ENCODE results near the gene LGR5.

Gene LGR5

GRCh38 chr12:71440763-71441748, 1.5 kb downstream of the LGR5 start:
- H4K20me1 ChIP-seq (ENCODE audit: insufficient read depth, low read length) = no peaks in the 10 kb centered on the region
- H3K4me3 ChIP-seq (ENCODE audit: low read depth in 1 of 2, low read length in 2 of 2) = no peak overlapping the region
- no peaks in the 10 kb centered on the region for H3K36me3 ChIP-seq (ENCODE audit: insufficient read depth, low read length)
- H3K27ac ChIP-seq (ENCODE audit: low read length) = no peak overlapping the region
- H3K4me2 ChIP-seq (ENCODE audit: insufficient read depth, low read length) = no peak overlapping the region
- no peaks in the 10 kb centered on the region for H3K4me1 ChIP-seq (ENCODE audit: insufficient read depth, low read length)
- TF ChIP-seq CTCF (IDR thresholded peaks at IDR 0.05; ENCODE audit: borderline replicate concordance, extremely low read depth, low read length, poor library complexity, severe bottlenecking) = no peak
- TF ChIP-seq EZH2 (IDR thresholded peaks at IDR 0.05; ENCODE audit: borderline replicate concordance, low read depth, low read length, severe bottlenecking) = no peak
- ATAC-seq (ENCODE audit: insufficient read depth, low read depth) (no peak), DNase-seq (peak; percentile 9)
- peaks cover 7% of the 10 kb centered on the region for H3K9me3 ChIP-seq (ENCODE audit: insufficient read depth, low read length, severe bottlenecking)
- H3K27me3 ChIP-seq (ENCODE audit: insufficient read depth, low read length, poor library complexity) = peaks cover 4% of the 10 kb centered on the region
- no peak overlapping the region for H3K9ac ChIP-seq (ENCODE audit: low read depth, low read length)
- no peak overlapping the region for H2AFZ ChIP-seq (ENCODE audit: low read depth, low read length)
- H3K79me2 ChIP-seq (ENCODE audit: insufficient read depth, low read length) = no peaks in the 10 kb centered on the region

GRCh38 chr12:71441836-71442566, 2.4 kb downstream of the LGR5 start:
- no peaks in the 10 kb centered on the region for H3K4me1 ChIP-seq (ENCODE audit: insufficient read depth, low read length)
- no peak overlapping the region for H3K4me2 ChIP-seq (ENCODE audit: insufficient read depth, low read length)
- TF ChIP-seq CTCF (IDR thresholded peaks at IDR 0.05; ENCODE audit: borderline replicate concordance, extremely low read depth, low read length, poor library complexity, severe bottlenecking) (no peak), EZH2 (IDR thresholded peaks at IDR 0.05; ENCODE audit: borderline replicate concordance, low read depth, low read length, severe bottlenecking) (no peak)
- no peaks in the 10 kb centered on the region for H3K9me3 ChIP-seq (ENCODE audit: insufficient read depth, low read length, severe bottlenecking)
- no peak overlapping the region for H3K4me3 ChIP-seq (ENCODE audit: low read depth in 1 of 2, low read length in 2 of 2)
- no peaks in the 10 kb centered on the region for H3K36me3 ChIP-seq (ENCODE audit: insufficient read depth, low read length)
- no peak overlapping the region for H3K9ac ChIP-seq (ENCODE audit: low read depth, low read length)
- DNase-seq (no peak), ATAC-seq (ENCODE audit: insufficient read depth, low read depth) (no peak)
- H3K27me3 ChIP-seq (ENCODE audit: insufficient read depth, low read length, poor library complexity) = peaks cover 4% of the 10 kb centered on the region
- H4K20me1 ChIP-seq (ENCODE audit: insufficient read depth, low read length) = no peaks in the 10 kb centered on the region
- no peak overlapping the region for H2AFZ ChIP-seq (ENCODE audit: low read depth, low read length)
- no peaks in the 10 kb centered on the region for H3K79me2 ChIP-seq (ENCODE audit: insufficient read depth, low read length)
- H3K27ac ChIP-seq (ENCODE audit: low read length) = no peak overlapping the region

- H3K4me3 ChIP-seq (ENCODE audit: low read depth in 1 of 2, low read length in 2 of 2) = no peak overlapping the region
- H3K4me2 ChIP-seq (ENCODE audit: insufficient read depth, low read length) = no peak overlapping the region
- H3K27me3 ChIP-seq (ENCODE audit: insufficient read depth, low read length, poor library complexity) = peaks cover 4% of the 10 kb centered on the region
- H3K9ac ChIP-seq (ENCODE audit: low read depth, low read length) = no peak overlapping the region
- no peak for DNase-seq
- H3K27ac ChIP-seq (ENCODE audit: low read length) = no peak overlapping the region
- ATAC-seq (ENCODE audit: insufficient read depth, low read depth) = no peak
- no peaks in the 10 kb centered on the region for H4K20me1 ChIP-seq (ENCODE audit: insufficient read depth, low read length)
- H3K36me3 ChIP-seq (ENCODE audit: insufficient read depth, low read length) = no peaks in the 10 kb centered on the region
- H2AFZ ChIP-seq (ENCODE audit: low read depth, low read length) = no peak overlapping the region
- TF ChIP-seq EZH2 (IDR thresholded peaks at IDR 0.05; ENCODE audit: borderline replicate concordance, low read depth, low read length, severe bottlenecking) (no peak), CTCF (IDR thresholded peaks at IDR 0.05; ENCODE audit: borderline replicate concordance, extremely low read depth, low read length, poor library complexity, severe bottlenecking) (no peak)
- no peaks in the 10 kb centered on the region for H3K79me2 ChIP-seq (ENCODE audit: insufficient read depth, low read length)
- no peaks in the 10 kb centered on the region for H3K4me1 ChIP-seq (ENCODE audit: insufficient read depth, low read length)
- H3K9me3 ChIP-seq (ENCODE audit: insufficient read depth, low read length, severe bottlenecking) = no peaks in the 10 kb centered on the region
Measured at GRCh38 chr12:71442567-71442931, 3.0 kb downstream of the LGR5 start.

Measured in DND-41 (cell line).